ENCODE measurements around the gene THAP8.

DNA sequence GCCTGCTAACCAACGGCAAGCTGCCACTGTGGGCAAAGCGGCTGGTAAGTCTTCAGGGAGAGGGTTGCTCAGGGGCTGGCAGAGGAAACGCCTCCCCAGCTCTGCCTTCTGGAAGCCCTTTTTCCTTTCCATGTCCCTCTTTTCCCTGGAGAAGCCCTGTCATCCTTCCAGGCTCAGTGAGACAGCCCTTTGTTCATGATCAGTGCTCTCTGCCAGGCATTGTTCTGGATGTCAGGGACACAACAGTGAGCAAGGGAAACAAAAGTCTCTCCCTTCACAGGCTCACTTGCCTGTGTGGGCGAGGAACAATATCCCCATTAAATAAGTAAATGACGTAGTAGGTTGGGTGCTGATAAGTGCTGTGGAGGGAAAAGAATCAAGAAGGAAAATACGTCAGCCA, 43.0 kb upstream of the THAP8 start:
- TF ChIP-seq, protein P1, sequence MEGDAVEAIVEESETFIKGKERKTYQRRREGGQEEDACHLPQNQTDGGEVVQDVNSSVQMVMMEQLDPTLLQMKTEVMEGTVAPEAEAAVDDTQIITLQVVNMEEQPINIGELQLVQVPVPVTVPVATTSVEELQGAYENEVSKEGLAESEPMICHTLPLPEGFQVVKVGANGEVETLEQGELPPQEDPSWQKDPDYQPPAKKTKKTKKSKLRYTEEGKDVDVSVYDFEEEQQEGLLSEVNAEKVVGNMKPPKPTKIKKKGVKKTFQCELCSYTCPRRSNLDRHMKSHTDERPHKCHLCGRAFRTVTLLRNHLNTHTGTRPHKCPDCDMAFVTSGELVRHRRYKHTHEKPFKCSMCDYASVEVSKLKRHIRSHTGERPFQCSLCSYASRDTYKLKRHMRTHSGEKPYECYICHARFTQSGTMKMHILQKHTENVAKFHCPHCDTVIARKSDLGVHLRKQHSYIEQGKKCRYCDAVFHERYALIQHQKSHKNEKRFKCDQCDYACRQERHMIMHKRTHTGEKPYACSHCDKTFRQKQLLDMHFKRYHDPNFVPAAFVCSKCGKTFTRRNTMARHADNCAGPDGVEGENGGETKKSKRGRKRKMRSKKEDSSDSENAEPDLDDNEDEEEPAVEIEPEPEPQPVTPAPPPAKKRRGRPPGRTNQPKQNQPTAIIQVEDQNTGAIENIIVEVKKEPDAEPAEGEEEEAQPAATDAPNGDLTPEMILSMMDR (IDR thresholded peaks at IDR 0.05; ENCODE audit: low read depth, low read length, poor library complexity, severe bottlenecking), result no peak
- no peak for TF ChIP-seq EZH2phosphoT487 (IDR thresholded peaks at IDR 0.05; ENCODE audit: borderline replicate concordance, low read length)
